Measurements from ENCODE around the gene PLPPR5. TPM values are rescaled to one million over a fixed set of nuclear protein-coding genes. Genes with fewer than 3 reads are reported as not detected.

Gene PLPPR5
- total RNA-seq, 1 experiment from 2014 or later, result not detected

DNA sequence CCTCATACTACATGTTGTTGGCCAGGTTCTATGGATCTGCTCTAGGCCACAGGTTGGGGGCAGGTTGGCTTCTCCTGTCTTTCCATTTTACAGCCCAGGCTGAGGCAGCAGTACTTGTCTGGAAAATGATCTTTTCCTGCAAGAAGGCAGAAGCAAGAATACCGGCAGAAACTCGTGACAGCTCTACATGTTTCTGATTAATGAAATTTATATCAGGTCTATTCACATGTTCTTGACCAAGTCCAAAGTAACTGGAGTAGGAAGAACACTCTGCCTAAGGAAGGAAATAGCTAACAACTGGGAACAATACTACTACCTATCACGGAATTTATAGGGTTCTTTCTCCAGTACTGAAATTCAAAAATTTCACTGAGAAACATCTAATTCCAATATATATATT, 98.3 kb downstream of the PLPPR5 start:
- Histone ChIP-seq H3K4me2 (ENCODE audit: low read length) (no peak overlapping the region), H3K9me2 (ENCODE audit: insufficient read depth) (no peaks in the 10 kb centered on the region), H3K36me3 (ENCODE audit: control insufficient read depth in 1 of 2, insufficient read depth in 2 of 2, low read length in 2 of 2) (no peaks in the 10 kb centered on the region), H3K27me3 (ENCODE audit: insufficient read depth, low read length) (no peaks in the 10 kb centered on the region), H3K4me1 (ENCODE audit: control insufficient read depth in 1 of 2, insufficient read depth in 2 of 2, low read length in 2 of 2) (no peaks in the 10 kb centered on the region), H3K27ac (ENCODE audit: low read depth, low read length) (no peak overlapping the region), H3K9me3 (ENCODE audit: control insufficient read depth in 1 of 2, insufficient read depth in 1 of 2, low read depth in 1 of 2, low read length in 2 of 2) (no peaks in the 10 kb centered on the region), H3K4me3 (replicated peaks in 1 of 2; ENCODE audit: low read depth in 1 of 2, low read length in 2 of 2) (no peak overlapping the region), H3K9ac (ENCODE audit: low read length) (no peak overlapping the region), H4K20me1 (ENCODE audit: insufficient read depth) (no peaks in the 10 kb centered on the region), H2AFZ (ENCODE audit: low read depth, low read length, poor library complexity, severe bottlenecking) (no peak overlapping the region), H3K79me2 (ENCODE audit: insufficient read depth, low read length) (no peaks in the 10 kb centered on the region)
- ChIA-PET POLR2A (no interaction called here), CTCF (no interaction called here), RAD21 (ENCODE audit: low non-redundant PET in 1 of 2, low total read pairs in 2 of 2, uncharacterized antibody in 2 of 2, unreplicated experiment in 2 of 2) (no interaction called here)
- no TSS peak for BruUV-seq (replicated peaks)
- no peak for TF ChIP-seq ELF1 (IDR thresholded peaks at IDR 0.05; ENCODE audit: borderline replicate concordance, low read depth)
- TF ChIP-seq ZFX (IDR thresholded peaks at IDR 0.05), result no peak
- TF ChIP-seq CEBPB (IDR thresholded peaks at IDR 0.05; ENCODE audit: low read depth), result no peak
- no peak for TF ChIP-seq MAX (IDR thresholded peaks at IDR 0.05)
- TF ChIP-seq YY1 (IDR thresholded peaks at IDR 0.05; ENCODE audit: extremely low read depth, insufficient replicate concordance, low read depth, low read length), result no peak
- no peak for TF ChIP-seq POLR2A (IDR thresholded peaks at IDR 0.05; ENCODE audit: borderline replicate concordance, extremely low read depth, insufficient read depth, insufficient read length)
- no peak for TF ChIP-seq POLR2AphosphoS5 (IDR thresholded peaks at IDR 0.05; ENCODE audit: low read depth, low read length)
- TF ChIP-seq, protein P1, sequence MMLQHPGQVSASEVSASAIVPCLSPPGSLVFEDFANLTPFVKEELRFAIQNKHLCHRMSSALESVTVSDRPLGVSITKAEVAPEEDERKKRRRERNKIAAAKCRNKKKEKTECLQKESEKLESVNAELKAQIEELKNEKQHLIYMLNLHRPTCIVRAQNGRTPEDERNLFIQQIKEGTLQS (IDR thresholded peaks at IDR 0.05), result no peak
- no peak for TF ChIP-seq EZH2 (IDR thresholded peaks at IDR 0.05)
- TF ChIP-seq EGR1 (IDR thresholded peaks at IDR 0.05; ENCODE audit: low read depth), result no peak
- no peak for TF ChIP-seq TCF7L2 (IDR thresholded peaks at IDR 0.05; ENCODE audit: borderline replicate concordance, extremely low read depth, insufficient read depth, insufficient read length)
- no peak for TF ChIP-seq CBX3 (IDR thresholded peaks at IDR 0.05; ENCODE audit: low read depth)
- TF ChIP-seq ZNF274 (IDR thresholded peaks at IDR 0.05; ENCODE audit: low read depth, low read length), result no peak
- TF ChIP-seq SP1 (IDR thresholded peaks at IDR 0.05; ENCODE audit: low read depth), result no peak
- no peak for TF ChIP-seq CTCF (IDR thresholded peaks at IDR 0.05 in 2 of 3, conservative IDR thresholded peaks at IDR 0.05 in 1 of 3; ENCODE audit: borderline replicate concordance in 1 of 3, insufficient read depth in 1 of 3, low read depth in 2 of 3, low read length in 2 of 3)
- no peak for TF ChIP-seq JUND (IDR thresholded peaks at IDR 0.05)
- DNase-seq (ENCODE audit: low read depth, low spot score), result no peak
- ATAC-seq, result no peak
- intact Hi-C loops (cut with micrococcal nuclease), result no loop called here
